Stimulated activated CD4-positive, alpha-beta T cell treated with anti-CD3 and anti-CD28 coated beads, Interleukin-4, amount 100 ng/mL, for 24 hours (primary cell): Measurements from ENCODE around the gene RAB33A.
A peak's percentile ranks its signal among the peaks of the same experiment; 100 is the strongest.

ENCODE experiments used
- DNase-seq: peaks from one replicate; pipeline ENCODE4 v3.0.0-alpha.2; 2020

RAB33A gene

DNA sequence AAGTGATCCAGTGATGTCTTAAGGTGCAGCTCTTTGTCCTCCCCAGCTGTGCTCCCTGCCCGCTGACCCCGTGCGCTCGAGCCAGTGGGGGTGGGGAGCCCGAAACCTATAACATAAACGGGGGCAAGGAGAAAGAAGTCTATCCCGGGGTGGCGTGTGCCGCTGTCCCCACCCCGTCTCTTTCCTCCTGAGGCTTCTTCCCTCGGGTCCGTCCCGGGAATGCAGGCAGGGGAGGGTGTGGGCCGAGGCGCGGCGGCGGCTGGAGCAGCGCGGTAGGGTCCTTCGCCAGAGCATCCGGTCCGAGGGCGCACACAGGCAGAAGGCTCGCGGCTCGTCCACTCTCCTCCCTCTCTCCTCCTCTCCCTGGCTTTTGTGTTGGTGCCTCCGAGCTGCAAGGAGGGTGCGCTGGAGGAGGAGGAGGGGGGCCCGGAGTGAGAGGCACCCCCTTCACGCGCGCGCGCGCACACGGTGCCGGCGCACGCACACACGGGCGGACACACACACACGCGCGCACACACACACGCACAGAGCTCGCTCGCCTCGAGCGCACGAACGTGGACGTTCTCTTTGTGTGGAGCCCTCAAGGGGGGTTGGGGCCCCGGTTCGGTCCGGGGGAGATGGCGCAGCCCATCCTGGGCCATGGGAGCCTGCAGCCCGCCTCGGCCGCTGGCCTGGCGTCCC is at the start of gene RAB33A:
RAB33A (plus strand) TSS at position 517 of the 681 bp plus-strand sequence; CDS start at position 618, 101 bp downstream.
- peak; percentile 33 for DNase-seq

- no peak for DNase-seq
Measured at GRCh38 chrX:130124577-130124976, 47.2 kb upstream of the RAB33A start.

DNA sequence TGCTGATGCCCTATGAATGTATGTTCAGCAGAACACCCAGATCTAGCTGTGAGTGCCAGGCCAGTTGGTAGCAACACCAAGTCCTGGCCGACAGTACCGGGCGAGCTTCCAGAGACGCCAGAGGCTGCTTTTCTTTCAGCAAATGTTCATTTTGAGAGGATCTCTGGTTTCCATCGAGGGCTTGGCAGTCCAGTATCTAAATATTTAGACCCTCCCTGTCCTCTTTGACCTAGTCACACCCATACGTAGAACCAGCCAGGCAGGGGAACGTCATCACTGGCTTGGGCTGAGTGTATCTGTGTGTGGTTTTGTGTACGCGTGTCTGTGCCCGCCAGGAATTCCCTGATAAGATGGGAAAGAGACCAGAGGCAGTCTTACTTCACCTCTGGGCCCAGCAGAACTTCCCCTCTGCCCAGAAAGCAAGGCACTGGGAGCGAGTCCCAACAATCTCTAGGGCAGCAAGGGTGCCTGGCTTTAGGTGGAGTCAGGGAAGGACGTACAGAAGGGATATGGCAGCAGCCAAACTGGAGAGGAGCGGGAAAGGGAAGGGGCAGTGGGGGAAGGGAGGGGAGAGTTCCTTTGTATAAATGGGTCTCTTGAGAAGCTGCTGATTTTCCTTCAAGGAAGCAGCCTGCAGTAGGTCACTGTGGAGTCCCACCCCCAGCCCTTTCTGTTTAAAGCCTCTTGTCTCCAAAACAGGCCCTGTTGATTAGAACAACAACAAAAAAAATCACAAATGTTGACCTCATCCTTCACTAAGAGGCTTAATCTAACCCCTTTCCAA is 46.5 kb upstream of the RAB33A start:
- DNase-seq, result no peak

DNA sequence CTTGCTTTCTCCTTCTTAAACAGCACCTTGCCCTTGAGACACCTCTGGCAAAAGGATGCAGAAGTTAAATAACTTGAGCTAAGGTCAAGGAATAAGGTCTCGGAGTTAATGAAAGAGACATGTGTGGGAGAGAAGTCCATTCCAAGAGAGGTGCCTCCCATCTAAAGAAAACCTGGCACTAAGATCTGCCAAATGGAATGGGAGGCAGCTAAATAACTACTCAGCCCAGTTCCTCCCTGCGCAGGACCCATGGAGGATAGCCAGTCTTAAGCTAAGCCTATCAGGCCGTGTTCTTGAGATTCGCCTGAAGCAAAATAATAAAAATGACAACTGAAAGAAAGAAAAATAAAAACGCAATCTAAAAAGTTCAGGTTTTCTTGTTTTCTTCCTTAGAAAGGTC is 40.8 kb upstream of the RAB33A start:
- DNase-seq, result no peak

DNA sequence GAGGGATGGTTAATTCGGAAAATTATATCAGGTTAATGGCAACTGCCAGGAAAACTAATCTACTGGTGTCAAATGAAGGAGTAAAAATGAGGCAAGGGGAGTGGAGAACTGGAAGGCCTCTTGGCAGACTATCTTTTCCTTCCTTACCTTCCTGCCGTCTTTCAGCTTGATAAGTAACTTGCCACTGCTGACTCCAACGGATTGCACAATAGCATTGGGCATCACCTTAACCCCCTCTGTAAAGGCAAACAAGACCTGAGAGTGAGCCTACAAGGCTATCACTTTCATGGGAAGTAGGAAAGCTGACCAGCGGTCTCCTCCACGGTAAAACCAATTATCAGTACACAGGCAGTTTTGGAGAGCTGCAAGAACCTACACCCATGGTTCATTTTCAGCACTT is 35.3 kb upstream of the RAB33A start:
- DNase-seq, result no peak

GRCh38 chrX:130136961-130137360 is 34.8 kb upstream of the RAB33A start:
- no peak for DNase-seq

DNA sequence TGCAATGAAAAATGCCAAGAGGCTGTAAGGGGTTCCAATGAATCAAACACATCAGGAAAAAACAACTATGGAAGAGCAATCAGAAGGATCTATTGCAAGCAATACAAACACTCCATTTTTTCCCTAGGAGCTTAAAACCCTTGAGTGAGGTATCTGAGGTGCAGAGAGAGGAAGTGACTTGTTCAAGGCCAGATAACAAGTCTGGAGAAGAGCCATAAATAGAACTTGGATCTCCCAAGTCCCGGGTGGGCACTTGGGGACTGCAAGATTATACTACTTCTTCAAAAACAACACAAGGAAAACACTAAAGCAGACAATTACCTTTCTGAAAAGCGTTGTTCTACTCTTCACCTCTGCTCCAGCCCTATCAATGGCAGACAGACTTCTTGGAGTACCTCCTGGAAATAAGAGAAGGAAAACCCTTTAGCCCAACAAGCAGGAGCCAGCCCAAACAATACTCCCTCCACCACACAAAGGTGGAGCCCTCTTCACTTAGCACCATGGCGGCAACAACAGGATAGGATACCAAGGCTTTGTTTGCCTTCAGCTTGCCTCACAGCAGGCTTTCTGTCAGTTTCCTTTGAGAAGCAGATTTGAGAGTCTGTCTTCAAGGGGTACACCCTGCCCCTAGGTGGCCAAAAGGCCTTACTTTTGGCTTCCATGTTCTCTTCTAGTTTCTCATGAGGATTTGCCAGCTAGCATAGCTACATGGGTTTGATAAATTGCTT is 32.1 kb upstream of the RAB33A start:
- DNase-seq, result no peak

DNA sequence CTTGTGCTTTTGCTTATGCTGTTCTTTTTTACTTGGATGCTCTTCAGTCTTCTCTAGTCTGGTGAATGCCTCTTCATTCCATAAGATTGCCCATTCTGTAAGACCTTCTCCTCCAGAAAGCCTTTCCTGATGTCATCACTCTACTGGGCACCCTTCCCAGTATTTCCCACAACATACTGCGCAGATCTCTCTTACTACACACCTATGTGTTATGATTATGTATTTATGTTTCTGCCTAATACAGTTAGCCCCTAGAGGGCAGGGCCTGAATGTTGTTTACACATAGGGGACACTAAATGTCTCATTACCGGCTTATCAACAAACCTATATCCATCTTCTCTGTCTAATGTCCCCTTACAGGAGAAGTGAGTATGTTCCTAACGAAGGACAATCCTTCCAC is 27.3 kb upstream of the RAB33A start:
- DNase-seq, result no peak

DNA sequence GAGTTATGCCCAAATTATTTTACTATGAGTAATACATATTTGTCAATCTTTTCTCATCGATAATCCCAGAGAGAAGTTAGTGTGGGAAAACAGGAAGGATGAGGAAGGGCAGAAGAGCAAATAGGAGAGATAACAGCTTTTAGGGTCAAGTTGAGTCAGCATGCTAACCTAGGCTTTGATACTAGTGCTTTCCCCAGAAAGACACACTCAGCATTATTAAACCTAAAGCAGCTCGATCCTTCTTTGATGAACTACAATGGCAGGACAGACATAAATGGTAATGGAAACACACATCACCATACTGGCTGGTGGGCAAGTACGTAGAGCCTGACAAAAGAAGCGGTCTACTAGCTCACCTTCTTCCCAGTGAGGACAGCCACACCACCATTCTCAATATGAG is 26.6 kb upstream of the RAB33A start:
- no peak for DNase-seq

DNA sequence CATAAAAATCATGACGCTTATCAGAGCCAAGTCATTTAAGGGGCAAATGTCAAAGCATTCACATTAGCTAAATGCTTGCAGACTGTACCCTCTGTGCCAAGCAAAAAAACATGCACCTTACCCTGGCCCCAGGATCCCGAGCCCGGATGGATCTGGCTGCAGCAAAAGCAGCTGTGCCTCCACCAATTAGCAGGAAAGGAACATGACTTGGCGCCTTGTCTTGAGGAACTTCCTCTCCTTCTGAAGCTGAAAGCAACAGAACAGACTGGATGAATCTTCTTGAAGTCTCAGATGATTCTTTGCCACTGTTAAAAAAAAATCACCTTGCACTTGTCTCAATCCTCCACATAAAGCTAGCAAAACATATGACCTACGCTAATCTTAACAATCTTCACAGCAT is 24.1 kb upstream of the RAB33A start:
- no peak for DNase-seq

GRCh38 chrX:130155564-130155963 is 16.2 kb upstream of the RAB33A start:
- no peak for DNase-seq

GRCh38 chrX:130158311-130158710 is 13.5 kb upstream of the RAB33A start:
- no peak for DNase-seq

GRCh38 chrX:130159776-130160175 is 12.0 kb upstream of the RAB33A start:
- no peak for DNase-seq

DNA sequence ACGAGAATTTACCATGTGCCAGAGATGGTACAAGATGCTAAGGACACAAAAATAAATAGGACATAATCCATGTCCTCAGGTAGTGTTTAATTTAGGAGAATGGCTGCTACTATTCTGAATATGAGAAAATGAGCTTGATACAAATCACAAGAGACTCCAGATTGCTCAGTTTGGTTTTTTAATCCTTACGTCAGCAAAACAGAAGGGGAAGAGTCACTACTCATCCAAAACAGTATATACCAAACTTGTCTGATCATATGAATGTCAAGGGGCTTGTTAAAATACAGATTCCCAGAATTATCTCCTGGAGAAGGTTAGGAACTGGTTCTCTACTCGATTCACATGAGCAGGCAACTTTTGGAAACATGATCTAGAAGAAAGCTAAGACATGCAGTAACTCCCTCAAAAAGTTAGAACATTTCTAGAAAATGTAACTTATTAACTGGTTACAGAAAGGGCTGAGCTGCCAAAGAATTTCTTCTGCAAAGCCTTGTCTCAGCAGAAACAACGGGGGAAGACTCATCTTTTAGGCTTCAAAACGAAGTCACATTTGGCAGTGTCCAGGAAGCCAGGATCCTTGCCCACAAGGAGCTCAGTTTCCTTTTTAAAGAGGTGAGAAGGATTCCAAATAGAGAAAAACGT is 9.5 kb upstream of the RAB33A start:
- DNase-seq, result no peak

GRCh38 chrX:130163398-130163797 is 8.4 kb upstream of the RAB33A start:
- DNase-seq, result no peak

- DNase-seq, result no peak
Measured at GRCh38 chrX:130165181-130165702, 6.5 kb upstream of the RAB33A start.

- DNase-seq, result peak; percentile 88
Measured at GRCh38 chrX:130165703-130166502, 5.9 kb upstream of the RAB33A start, which contains the start of gene AIFM1. TSS of gene AIFM1 (minus strand) at chrX:130165841. CDS start at chrX:130165656, 185 bp downstream.

- no peak for DNase-seq
Measured at GRCh38 chrX:130166503-130166777, 5.3 kb upstream of the RAB33A start.

- no peak for DNase-seq
Measured at GRCh38 chrX:130167040-130167439, 4.7 kb upstream of the RAB33A start.

DNA sequence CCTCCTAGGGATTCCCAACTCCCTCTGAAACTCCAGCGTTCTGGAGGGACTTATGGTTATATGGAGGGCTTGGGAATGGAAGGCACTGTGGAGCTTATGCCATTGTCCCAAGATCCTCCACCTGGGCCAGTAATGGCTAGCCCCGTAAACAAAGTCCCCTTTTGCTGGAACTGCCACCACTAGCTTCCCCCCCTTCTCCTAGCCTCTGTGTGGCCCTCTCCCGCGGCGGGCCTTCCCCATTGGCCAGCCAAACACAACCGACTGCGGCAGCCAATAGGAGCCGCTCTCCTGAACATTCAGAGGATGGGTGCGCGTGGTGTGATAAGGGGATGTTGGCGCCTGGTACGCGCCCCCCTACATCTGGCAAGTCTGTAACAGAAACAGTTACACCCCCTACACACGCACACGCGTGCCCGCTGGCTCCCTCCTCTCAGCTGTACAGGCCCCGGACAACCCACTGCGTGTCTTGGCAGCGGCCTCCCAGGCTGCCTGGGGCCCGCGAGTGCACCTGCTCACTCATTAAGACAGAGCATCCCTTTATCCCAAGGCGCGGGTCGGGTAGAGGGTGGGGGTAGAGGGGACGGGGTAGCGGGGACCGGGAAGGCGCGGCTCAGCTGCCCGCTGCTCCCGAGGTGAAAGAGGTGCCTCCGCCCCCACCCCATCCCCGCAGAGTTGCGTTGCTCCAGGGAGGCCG is 863 bp upstream of the RAB33A start:
- DNase-seq, result peak; percentile 64

DNA sequence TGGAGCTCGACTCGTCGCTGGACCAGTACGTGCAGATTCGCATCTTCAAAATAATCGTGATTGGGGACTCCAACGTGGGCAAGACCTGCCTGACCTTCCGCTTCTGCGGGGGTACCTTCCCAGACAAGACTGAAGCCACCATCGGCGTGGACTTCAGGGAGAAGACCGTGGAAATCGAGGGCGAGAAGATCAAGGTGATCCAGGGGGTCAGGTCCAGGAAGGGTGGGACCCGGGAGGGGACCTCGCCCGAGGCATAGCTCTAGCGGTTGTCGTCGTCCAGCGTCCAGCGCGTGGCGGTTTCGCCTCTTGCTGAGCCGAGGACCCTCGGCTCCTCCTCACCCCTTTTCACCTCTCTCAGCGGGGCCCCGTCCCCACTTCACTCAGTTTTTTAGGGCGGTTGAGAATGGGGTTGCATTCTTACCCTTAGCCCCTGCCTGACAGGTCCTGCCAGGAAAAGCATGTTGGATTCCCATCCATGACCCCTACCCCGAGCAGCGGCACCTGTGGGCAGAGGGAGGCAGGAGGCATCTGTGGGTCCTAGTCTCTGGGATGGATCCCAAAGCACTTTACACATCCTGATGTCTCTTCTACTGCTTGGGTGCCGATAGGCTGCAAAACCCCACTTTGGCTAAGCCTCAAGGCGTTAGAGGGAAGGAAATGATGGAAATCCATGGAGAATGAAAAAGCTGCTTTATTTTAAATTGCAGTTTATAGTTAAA is 524 bp downstream of the RAB33A start:
- DNase-seq, result no peak
